Measurements from ENCODE around the gene CADPS2. TPM values are rescaled to one million over a fixed set of nuclear protein-coding genes. Genes with fewer than 3 reads are reported as not detected.
A peak's percentile ranks its signal among the peaks of the same experiment; 100 is the strongest.

CADPS2 gene
- total and polyA plus RNA-seq, 2 of the 8 experiments (the other 6 are each of a cell fraction or from before 2014, with no cell fraction given), result 8.9 to 22.3 TPM

GRCh38 chr7:122887848-122888247, 1.6 kb upstream of the CADPS2 start:
- Histone ChIP-seq H2BK12ac (ENCODE audit: low read depth, low read length) (no peak overlapping the region), H3K27me3 (replicated peaks in 1 of 4; ENCODE audit: control insufficient read depth in 3 of 4, extremely low read depth in 1 of 4, insufficient read depth in 3 of 4, low read length in 3 of 4) (peaks cover 3 to 15% (median 8%) of the 10 kb centered on the region in 4 experiments), H2BK5ac (ENCODE audit: low read depth, low read length) (no peak overlapping the region), H3K79me2 (ENCODE audit: control insufficient read depth in 1 of 2, insufficient read depth in 2 of 2, low read length in 2 of 2) (0 out of 4 replicates have a peak, but pooled peaks cover 0 to 16% of the 10 kb centered on the region in 2 experiments), H2BK120ac (replicated peaks; ENCODE audit: low read depth, low read length) (no peak overlapping the region), H3K18ac (ENCODE audit: extremely low read depth, low read length) (no peak overlapping the region), H3K4me2 (ENCODE audit: insufficient read depth in 1 of 2, low read depth in 2 of 2, low read length in 2 of 2) (peak overlapping the region; percentile 73 to 97; a peak in 3 of 4 replicates), H3K27ac (ENCODE audit: low read depth, low read length) (no peak overlapping the region), H4K91ac (replicated peaks; ENCODE audit: insufficient read length, low read length) (no peak overlapping the region), H4K20me1 (replicated peaks in 1 of 2; ENCODE audit: control insufficient read depth in 1 of 2, insufficient read depth in 2 of 2, low read length in 2 of 2) (no peaks in the 10 kb centered on the region), H3K9me3 (ENCODE audit: insufficient read depth in 2 of 2, low read depth in 1 of 2, low read length in 1 of 2) (no peaks in the 10 kb centered on the region), H3K23ac (ENCODE audit: insufficient read length) (no peak overlapping the region), H3K4me1 (replicated peaks in 1 of 4; ENCODE audit: control insufficient read depth in 3 of 4, insufficient read depth in 4 of 4, low read length in 3 of 4) (peaks cover 0 to 9% (median 3%) of the 10 kb centered on the region in 4 experiments; a peak in 6 of 7 replicates), H3K9ac (replicated peaks in 1 of 4; ENCODE audit: extremely low read depth in 1 of 4, low read depth in 3 of 4, low read length in 3 of 4) (no peak overlapping the region), H3K36me3 (ENCODE audit: control insufficient read depth in 2 of 4, insufficient read depth in 4 of 4, low read length in 3 of 4) (no peaks in the 10 kb centered on the region), H2AFZ (ENCODE audit: low read length) (no peak overlapping the region), H4K8ac (ENCODE audit: extremely low read depth, insufficient read depth, low read length) (no peak overlapping the region), H3K23me2 (ENCODE audit: low read depth, low read length) (peaks cover 9% of the 10 kb centered on the region; the same call in 1 of the 2 replicates), H2BK15ac (ENCODE audit: low read length) (no peak overlapping the region), H2AK5ac (ENCODE audit: low read depth, low read length) (no peak overlapping the region), H2BK20ac (ENCODE audit: low read length) (no peak overlapping the region), H3K14ac (ENCODE audit: insufficient read length) (no peak overlapping the region), H3K4me3 (ENCODE audit: extremely low read depth in 1 of 4, insufficient read depth in 2 of 4, low read depth in 3 of 4, low read length in 4 of 4) (no peak overlapping the region), H4K5ac (ENCODE audit: insufficient read length, low read depth, low read length) (no peak overlapping the region), H3K56ac (replicated peaks; ENCODE audit: insufficient read length, low read depth, low read length) (no peak overlapping the region), H3K4ac (replicated peaks; ENCODE audit: insufficient read length, low read depth, low read length) (no peak overlapping the region), H3K79me1 (ENCODE audit: low read depth, low read length) (no peaks in the 10 kb centered on the region)
- ChIA-PET CTCF (ENCODE audit: partially characterized antibody) (interaction anchor here (0.7 to 2.8 kb wide), 6 partner anchors 13 to 266 kb away, joined by 3 to 10 read pairs (median 4); no protein-coding TSS in a partner anchor), POLR2A (ENCODE audit: partially characterized antibody) (interaction anchor here (1.2 kb wide), 1 partner anchor 186 kb away, joined by 3 read pairs; no protein-coding TSS in a partner anchor)
- DNase-seq (ENCODE audit: low read depth in 1 of 2, low spot score in 2 of 2) (no peak), FAIRE-seq (no peak)
- no peak for TF ChIP-seq EZH2 (IDR thresholded peaks at IDR 0.05; ENCODE audit: low read depth, low read length, severe bottlenecking)
- no peak for TF ChIP-seq SIN3A (conservative IDR thresholded peaks at IDR 0.05 in 1 of 2, IDR thresholded peaks at IDR 0.05 in 1 of 2; ENCODE audit: low read depth in 1 of 2, low read length in 2 of 2)
- TF ChIP-seq ASH2L (IDR thresholded peaks at IDR 0.05; ENCODE audit: low read length), result no peak
- no peak for TF ChIP-seq NANOG (IDR thresholded peaks at IDR 0.05; ENCODE audit: insufficient read depth, low read depth, low read length, poor library complexity, severe bottlenecking)
- TF ChIP-seq FOSL1 (IDR thresholded peaks at IDR 0.05; ENCODE audit: insufficient read depth, low read depth, low read length), result no peak
- TF ChIP-seq TAF7 (optimal IDR thresholded peaks at IDR 0.05; ENCODE audit: borderline replicate concordance, low read depth, low read length), result no peak
- no peak for TF ChIP-seq POU5F1 (IDR thresholded peaks at IDR 0.05; ENCODE audit: low read depth, low read length)
- no peak for TF ChIP-seq TCF12 (IDR thresholded peaks at IDR 0.05; ENCODE audit: low read depth, low read length)
- TF ChIP-seq, protein P1, sequence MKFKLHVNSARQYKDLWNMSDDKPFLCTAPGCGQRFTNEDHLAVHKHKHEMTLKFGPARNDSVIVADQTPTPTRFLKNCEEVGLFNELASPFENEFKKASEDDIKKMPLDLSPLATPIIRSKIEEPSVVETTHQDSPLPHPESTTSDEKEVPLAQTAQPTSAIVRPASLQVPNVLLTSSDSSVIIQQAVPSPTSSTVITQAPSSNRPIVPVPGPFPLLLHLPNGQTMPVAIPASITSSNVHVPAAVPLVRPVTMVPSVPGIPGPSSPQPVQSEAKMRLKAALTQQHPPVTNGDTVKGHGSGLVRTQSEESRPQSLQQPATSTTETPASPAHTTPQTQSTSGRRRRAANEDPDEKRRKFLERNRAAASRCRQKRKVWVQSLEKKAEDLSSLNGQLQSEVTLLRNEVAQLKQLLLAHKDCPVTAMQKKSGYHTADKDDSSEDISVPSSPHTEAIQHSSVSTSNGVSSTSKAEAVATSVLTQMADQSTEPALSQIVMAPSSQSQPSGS (IDR thresholded peaks at IDR 0.05; ENCODE audit: low read length), result no peak

Data from H1 (cell line).